Loucy (cell line): Measurements from ENCODE around the gene SOD1.
A peak's percentile ranks its signal among the peaks of the same experiment; 100 is the strongest.
"Not testable (repeated sequence)": the region's sequence is repeated elsewhere in the genome, so short reads cannot be mapped to it uniquely, and the experiment has no call there.

Source experiments
- H2AFZ ChIP-seq: fragments of 200-600 bp; sonication (generic); 2 replicates; pipeline ENCODE4 v1.6.0; 2016; ENCODE audit warnings: antibody characterized with exemption, mild to moderate bottlenecking, low read length, moderate library complexity
- H3F3A ChIP-seq: fragments of 200-600 bp; 2 replicates; pipeline ENCODE4 v1.6.0; 2016; ENCODE audit warnings: antibody characterized with exemption, low read depth, mild to moderate bottlenecking
- H3K27me3 ChIP-seq: fragments of 200-600 bp; sonication (generic); 2 replicates; pipeline ENCODE4 v1.6.1; 2014; ENCODE audit warnings: low read length, mild to moderate bottlenecking; ENCODE audit not compliant: insufficient read depth, poor library complexity, severe bottlenecking
- H3K36me3 ChIP-seq: fragments of 200-600 bp; sonication (generic); 2 replicates; pipeline ENCODE4 v1.6.1; 2016; ENCODE audit warnings: low read length; ENCODE audit not compliant: insufficient read depth
- H3K4me1 ChIP-seq: fragments of 200-600 bp; sonication (generic); 2 replicates; pipeline ENCODE4 v1.5.1; 2014; ENCODE audit warnings: low read length, mild to moderate bottlenecking; ENCODE audit not compliant: insufficient read depth, poor library complexity, severe bottlenecking
- H3K4me2 ChIP-seq: fragments of 200-600 bp; sonication (generic); 2 replicates; pipeline ENCODE4 v1.6.0; 2014; ENCODE audit warnings: antibody characterized with exemption, low read length, low read depth, mild to moderate bottlenecking; ENCODE audit not compliant: poor library complexity, severe bottlenecking
- H3K4me3 ChIP-seq: fragments of 200-600 bp; sonication (generic); 2 replicates; pipeline ENCODE4 v1.5.1; 2014; ENCODE audit warnings: low read length, mild to moderate bottlenecking, mixed read lengths; ENCODE audit not compliant: poor library complexity, severe bottlenecking
- H3K79me2 ChIP-seq: fragments of 200-600 bp; sonication (generic); 2 replicates; pipeline ENCODE4 v1.6.1; 2014; ENCODE audit warnings: low read length; ENCODE audit not compliant: insufficient read depth
- H3K9ac ChIP-seq: fragments of 200-600 bp; sonication (generic); 2 replicates; pipeline ENCODE4 v1.6.0; 2014; ENCODE audit warnings: mild to moderate bottlenecking, low read depth, low read length, moderate library complexity; ENCODE audit not compliant: poor library complexity, severe bottlenecking
- H3K9me2 ChIP-seq: fragments of 200-600 bp; sonication (generic); replicated peaks from 2 replicates; pipeline ENCODE4 v1.6.1; 2016; ENCODE audit warnings: low read depth, low read length, mixed read lengths
- H3K9me3 ChIP-seq: fragments of 200-600 bp; sonication (generic); 2 replicates; pipeline ENCODE4 v1.6.1; 2014; ENCODE audit warnings: mild to moderate bottlenecking, antibody characterized with exemption, low read length, low read depth; ENCODE audit not compliant: insufficient read depth
- H4K20me1 ChIP-seq: fragments of 200-600 bp; sonication (generic); 2 replicates; pipeline ENCODE4 v1.6.0; 2014; ENCODE audit warnings: antibody characterized with exemption, low read length, mild to moderate bottlenecking; ENCODE audit not compliant: insufficient read depth, poor library complexity, severe bottlenecking
- EZH2phosphoT487 ChIP-seq: fragments of 200-600 bp; IDR thresholded peaks from 2 replicates; pipeline ENCODE4 v1.6.1; 2018; ENCODE audit warnings: antibody characterized with exemption, mild to moderate bottlenecking, moderate library complexity, borderline replicate concordance
- TF ChIP-seq, protein P1 (sequence below): fragments of 200-600 bp; sonication (generic); conservative IDR thresholded peaks from 2 replicates; pipeline ENCODE4 v1.5.1; 2014; ENCODE audit warnings: mild to moderate bottlenecking, antibody characterized with exemption, low read length

SOD1 gene

DNA sequence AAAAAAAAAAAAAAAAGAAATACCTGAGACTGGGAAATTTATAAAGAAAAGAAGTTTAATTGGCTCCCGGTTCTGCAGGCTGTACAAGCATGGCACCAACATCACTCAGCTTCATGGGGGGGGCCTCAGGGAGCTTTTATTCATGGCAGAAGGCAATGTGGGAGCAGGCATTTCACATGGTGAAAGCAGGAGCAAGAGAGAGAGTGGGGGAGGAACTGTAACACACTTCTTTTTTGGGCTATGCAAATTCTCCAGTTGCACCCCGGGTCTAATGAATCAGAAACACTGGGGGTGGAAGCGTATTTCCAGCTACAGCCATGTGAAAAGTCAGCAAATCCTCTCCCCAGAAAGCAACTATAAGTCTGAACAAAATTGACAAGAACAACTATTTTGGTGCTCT, 11.8 kb upstream of the SOD1 start:
- no peaks in the 10 kb centered on the region for H3K9me2 ChIP-seq
- no peaks in the 10 kb centered on the region for H4K20me1 ChIP-seq
- H3F3A ChIP-seq: no peaks in the 10 kb centered on the region
- H3K36me3 ChIP-seq: no peaks in the 10 kb centered on the region
- no peak overlapping the region for H3K9ac ChIP-seq
- H3K4me3 ChIP-seq: no peak overlapping the region
- H2AFZ ChIP-seq: no peak overlapping the region
- no peaks in the 10 kb centered on the region for H3K79me2 ChIP-seq
- no peaks in the 10 kb centered on the region for H3K4me1 ChIP-seq
- H3K27me3 ChIP-seq: no peaks in the 10 kb centered on the region
- H3K4me2 ChIP-seq: no peak overlapping the region
- H3K9me3 ChIP-seq: no peaks in the 10 kb centered on the region
- TF ChIP-seq, protein P1, sequence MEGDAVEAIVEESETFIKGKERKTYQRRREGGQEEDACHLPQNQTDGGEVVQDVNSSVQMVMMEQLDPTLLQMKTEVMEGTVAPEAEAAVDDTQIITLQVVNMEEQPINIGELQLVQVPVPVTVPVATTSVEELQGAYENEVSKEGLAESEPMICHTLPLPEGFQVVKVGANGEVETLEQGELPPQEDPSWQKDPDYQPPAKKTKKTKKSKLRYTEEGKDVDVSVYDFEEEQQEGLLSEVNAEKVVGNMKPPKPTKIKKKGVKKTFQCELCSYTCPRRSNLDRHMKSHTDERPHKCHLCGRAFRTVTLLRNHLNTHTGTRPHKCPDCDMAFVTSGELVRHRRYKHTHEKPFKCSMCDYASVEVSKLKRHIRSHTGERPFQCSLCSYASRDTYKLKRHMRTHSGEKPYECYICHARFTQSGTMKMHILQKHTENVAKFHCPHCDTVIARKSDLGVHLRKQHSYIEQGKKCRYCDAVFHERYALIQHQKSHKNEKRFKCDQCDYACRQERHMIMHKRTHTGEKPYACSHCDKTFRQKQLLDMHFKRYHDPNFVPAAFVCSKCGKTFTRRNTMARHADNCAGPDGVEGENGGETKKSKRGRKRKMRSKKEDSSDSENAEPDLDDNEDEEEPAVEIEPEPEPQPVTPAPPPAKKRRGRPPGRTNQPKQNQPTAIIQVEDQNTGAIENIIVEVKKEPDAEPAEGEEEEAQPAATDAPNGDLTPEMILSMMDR: no peak
- TF ChIP-seq EZH2phosphoT487: no peak

GRCh38 chr21:31650930-31651329, 8.6 kb upstream of the SOD1 start:
- Histone ChIP-seq H3K9ac (no peak overlapping the region), H3K4me2 (no peak overlapping the region), H3K4me1 (peaks cover 8% of the 10 kb centered on the region), H3K27me3 (no peaks in the 10 kb centered on the region), H3K36me3 (no peaks in the 10 kb centered on the region), H3F3A (no peaks in the 10 kb centered on the region), H3K9me3 (no peaks in the 10 kb centered on the region), H3K4me3 (no peak overlapping the region), H2AFZ (no peak overlapping the region), H4K20me1 (no peaks in the 10 kb centered on the region), H3K79me2 (no peaks in the 10 kb centered on the region), H3K9me2 (no peaks in the 10 kb centered on the region)
- no peak for TF ChIP-seq EZH2phosphoT487
- TF ChIP-seq, protein P1: no peak

- H3F3A ChIP-seq, H3K4me2 ChIP-seq, H4K20me1 ChIP-seq, H2AFZ ChIP-seq, H3K9me3 ChIP-seq, H3K27me3 ChIP-seq, H3K9me2 ChIP-seq, H3K4me3 ChIP-seq, H3K36me3 ChIP-seq, H3K79me2 ChIP-seq, H3K9ac ChIP-seq: not testable (repeated sequence)
- H3K4me1 ChIP-seq: peaks cover 14% of the 10 kb centered on the region
Observed at GRCh38 chr21:31651491-31651890, 8.0 kb upstream of the SOD1 start.

GRCh38 chr21:31654340-31654739, 5.2 kb upstream of the SOD1 start:
- H3K36me3 ChIP-seq: no peaks in the 10 kb centered on the region
- H3K9me3 ChIP-seq: no peaks in the 10 kb centered on the region
- no peak for TF ChIP-seq EZH2phosphoT487
- peaks cover 22% of the 10 kb centered on the region for H3K4me1 ChIP-seq
- H3K79me2 ChIP-seq: no peaks in the 10 kb centered on the region
- H3K27me3 ChIP-seq: no peaks in the 10 kb centered on the region
- H4K20me1 ChIP-seq: no peaks in the 10 kb centered on the region
- no peaks in the 10 kb centered on the region for H3K9me2 ChIP-seq
- peak overlapping the region; percentile 18 for H3K4me2 ChIP-seq
- H3K4me3 ChIP-seq: no peak overlapping the region
- no peak overlapping the region for H3K9ac ChIP-seq
- H2AFZ ChIP-seq: no peak overlapping the region
- H3F3A ChIP-seq: no peaks in the 10 kb centered on the region

GRCh38 chr21:31654821-31655580, 4.5 kb upstream of the SOD1 start:
- H3K4me2 ChIP-seq: peak overlapping the region; percentile 65
- H3K4me3 ChIP-seq: peak overlapping the region; percentile 61
- H3F3A ChIP-seq, H3K9me2 ChIP-seq, H4K20me1 ChIP-seq, H3K9me3 ChIP-seq, H3K27me3 ChIP-seq, H3K79me2 ChIP-seq, H3K36me3 ChIP-seq: not testable (repeated sequence)
- peak overlapping the region; percentile 50; the same call in 1 of the 2 replicates for H2AFZ ChIP-seq
- H3K9ac ChIP-seq: peak overlapping the region; percentile 65
- peaks cover 22% of the 10 kb centered on the region for H3K4me1 ChIP-seq
